MM.1S (cell line): ENCODE measurements around the gene TMEM259.

Experiments
- EZH2 ChIP-seq: fragments of 300-600 bp; sonication (generic); optimal IDR thresholded peaks from 2 replicates; pipeline ENCODE3; 2017; ENCODE audit warnings: low read depth, mild to moderate bottlenecking, antibody characterized with exemption, low read length, mixed read lengths
- TF ChIP-seq, protein P1 (sequence below): fragments of 300-600 bp; sonication (generic); IDR thresholded peaks from 2 replicates; pipeline ENCODE4 v1.5.1; 2016; ENCODE audit warnings: antibody characterized with exemption, low read length, mixed read lengths

DNA sequence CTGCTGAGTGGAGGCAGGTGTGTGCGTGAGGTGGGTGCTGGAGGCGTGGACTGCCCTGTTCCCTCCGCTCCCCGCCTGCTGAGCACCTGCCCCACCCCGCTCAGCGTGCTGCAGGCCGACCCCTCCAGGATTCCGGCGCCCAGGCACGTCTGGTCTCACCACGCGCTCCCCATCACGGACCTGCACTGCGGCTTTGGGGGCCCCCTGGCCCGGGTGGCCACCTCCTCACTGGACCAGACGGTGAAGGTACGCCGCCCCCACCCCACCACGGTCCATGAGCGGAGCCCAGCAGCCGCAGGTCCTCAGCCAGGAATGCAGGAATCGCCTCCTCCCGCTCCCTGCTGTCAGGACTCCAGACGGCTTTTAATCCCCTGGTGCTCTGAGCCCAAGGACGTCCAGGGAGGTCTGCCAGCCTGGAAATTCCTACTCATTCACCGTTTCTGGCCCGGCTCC lies 30.8 kb downstream of the TMEM259 start:
- TF ChIP-seq, protein P1, sequence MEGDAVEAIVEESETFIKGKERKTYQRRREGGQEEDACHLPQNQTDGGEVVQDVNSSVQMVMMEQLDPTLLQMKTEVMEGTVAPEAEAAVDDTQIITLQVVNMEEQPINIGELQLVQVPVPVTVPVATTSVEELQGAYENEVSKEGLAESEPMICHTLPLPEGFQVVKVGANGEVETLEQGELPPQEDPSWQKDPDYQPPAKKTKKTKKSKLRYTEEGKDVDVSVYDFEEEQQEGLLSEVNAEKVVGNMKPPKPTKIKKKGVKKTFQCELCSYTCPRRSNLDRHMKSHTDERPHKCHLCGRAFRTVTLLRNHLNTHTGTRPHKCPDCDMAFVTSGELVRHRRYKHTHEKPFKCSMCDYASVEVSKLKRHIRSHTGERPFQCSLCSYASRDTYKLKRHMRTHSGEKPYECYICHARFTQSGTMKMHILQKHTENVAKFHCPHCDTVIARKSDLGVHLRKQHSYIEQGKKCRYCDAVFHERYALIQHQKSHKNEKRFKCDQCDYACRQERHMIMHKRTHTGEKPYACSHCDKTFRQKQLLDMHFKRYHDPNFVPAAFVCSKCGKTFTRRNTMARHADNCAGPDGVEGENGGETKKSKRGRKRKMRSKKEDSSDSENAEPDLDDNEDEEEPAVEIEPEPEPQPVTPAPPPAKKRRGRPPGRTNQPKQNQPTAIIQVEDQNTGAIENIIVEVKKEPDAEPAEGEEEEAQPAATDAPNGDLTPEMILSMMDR: no peak
- no peak for TF ChIP-seq EZH2
